ENCODE results near the gene PAN3. TPM values are rescaled to one million over a fixed set of nuclear protein-coding genes. Genes with fewer than 3 reads are reported as not detected.

PAN3 gene
- total RNA-seq, 1 donor from 2014 or later, result 28.3 TPM

DNA sequence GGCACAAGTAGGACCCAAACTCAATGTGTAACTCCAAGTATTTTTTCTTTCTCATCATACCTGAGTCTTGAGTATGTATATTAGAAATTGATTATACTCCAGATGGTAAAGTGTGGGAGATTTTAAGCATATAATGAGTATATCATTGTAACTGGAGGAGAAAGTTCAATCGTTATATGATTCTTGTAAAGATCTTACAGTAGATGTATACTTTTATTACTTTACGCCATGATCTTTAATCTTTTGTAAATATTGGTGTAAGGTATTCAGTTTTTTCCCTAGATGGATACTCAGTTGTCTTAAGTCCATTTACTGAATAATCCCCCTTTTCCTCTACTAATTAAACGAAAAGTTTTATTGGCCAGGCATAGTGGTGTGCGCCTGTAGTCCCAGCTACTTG is 25.2 kb downstream of the PAN3 start:
- no peak overlapping the region for H3K9ac ChIP-seq (ENCODE audit: low read length)
- FAIRE-seq (no peak), DNase-seq (ENCODE audit: low read depth) (no peak)
- peaks cover 2% of the 10 kb centered on the region for H3K9me3 Mint-ChIP-seq (ENCODE audit: unreplicated experiment)
- H3K4me2 ChIP-seq (ENCODE audit: low read length), result no peak overlapping the region
- H3K9me3 ChIP-seq (ENCODE audit: insufficient read depth, low read depth, low read length), result no peaks in the 10 kb centered on the region
- H3K36me3 ChIP-seq (ENCODE audit: insufficient read depth, low read length), result no peaks in the 10 kb centered on the region
- no peak overlapping the region for H3K27ac Mint-ChIP-seq (ENCODE audit: unreplicated experiment)
- H3K27ac ChIP-seq (ENCODE audit: low read depth, low read length), result no peak overlapping the region
- H3K36me3 Mint-ChIP-seq (ENCODE audit: low read depth, unreplicated experiment), result peaks cover 4% of the 10 kb centered on the region
- H2AFZ ChIP-seq (ENCODE audit: low read depth, low read length), result no peak overlapping the region
- H3K4me3 ChIP-seq (ENCODE audit: insufficient read depth, low read depth, low read length), result no peak overlapping the region
- H3K4me1 Mint-ChIP-seq (ENCODE audit: low read depth, unreplicated experiment), result peaks cover 12% of the 10 kb centered on the region
- no peak for TF ChIP-seq EZH2 (IDR thresholded peaks at IDR 0.05; ENCODE audit: insufficient read depth, low read length)
- TF ChIP-seq, protein P1, sequence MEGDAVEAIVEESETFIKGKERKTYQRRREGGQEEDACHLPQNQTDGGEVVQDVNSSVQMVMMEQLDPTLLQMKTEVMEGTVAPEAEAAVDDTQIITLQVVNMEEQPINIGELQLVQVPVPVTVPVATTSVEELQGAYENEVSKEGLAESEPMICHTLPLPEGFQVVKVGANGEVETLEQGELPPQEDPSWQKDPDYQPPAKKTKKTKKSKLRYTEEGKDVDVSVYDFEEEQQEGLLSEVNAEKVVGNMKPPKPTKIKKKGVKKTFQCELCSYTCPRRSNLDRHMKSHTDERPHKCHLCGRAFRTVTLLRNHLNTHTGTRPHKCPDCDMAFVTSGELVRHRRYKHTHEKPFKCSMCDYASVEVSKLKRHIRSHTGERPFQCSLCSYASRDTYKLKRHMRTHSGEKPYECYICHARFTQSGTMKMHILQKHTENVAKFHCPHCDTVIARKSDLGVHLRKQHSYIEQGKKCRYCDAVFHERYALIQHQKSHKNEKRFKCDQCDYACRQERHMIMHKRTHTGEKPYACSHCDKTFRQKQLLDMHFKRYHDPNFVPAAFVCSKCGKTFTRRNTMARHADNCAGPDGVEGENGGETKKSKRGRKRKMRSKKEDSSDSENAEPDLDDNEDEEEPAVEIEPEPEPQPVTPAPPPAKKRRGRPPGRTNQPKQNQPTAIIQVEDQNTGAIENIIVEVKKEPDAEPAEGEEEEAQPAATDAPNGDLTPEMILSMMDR (IDR thresholded peaks at IDR 0.05; ENCODE audit: insufficient read depth, low read depth, low read length), result no peak
- no peak overlapping the region for H3K4me3 Mint-ChIP-seq (ENCODE audit: unreplicated experiment)
- peaks cover 95% of the 10 kb centered on the region for H3K79me2 ChIP-seq (ENCODE audit: insufficient read depth, low read length)
- H4K20me1 ChIP-seq (ENCODE audit: insufficient read depth, low read length), result peaks cover 76% of the 10 kb centered on the region
- H3K27me3 Mint-ChIP-seq (ENCODE audit: low read depth, unreplicated experiment), result no peaks in the 10 kb centered on the region
- no peaks in the 10 kb centered on the region for H3K27me3 ChIP-seq (ENCODE audit: insufficient read depth, low read length)
- peaks cover 6% of the 10 kb centered on the region for H3K4me1 ChIP-seq (ENCODE audit: insufficient read depth, low read length)

DNA sequence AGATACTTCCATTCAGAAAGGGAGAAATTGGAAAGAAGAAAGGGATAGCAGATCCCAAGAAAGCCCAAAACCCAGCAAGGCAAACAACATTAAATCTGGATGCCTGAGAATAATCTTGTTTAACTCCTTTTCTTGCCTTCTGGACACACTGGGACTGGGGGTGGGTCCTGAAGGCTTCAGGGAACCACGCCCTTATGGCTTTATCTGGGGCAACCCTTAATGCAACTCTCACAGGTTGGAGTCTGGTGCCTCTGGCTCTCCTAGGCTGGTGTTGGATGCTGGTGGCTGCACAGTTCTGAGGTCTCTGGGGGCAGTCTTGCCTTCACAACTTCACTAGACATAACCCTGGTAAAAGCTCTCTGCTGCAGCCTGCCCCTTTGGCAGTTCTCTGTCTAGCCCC is 27.9 kb downstream of the PAN3 start:
- no peaks in the 10 kb centered on the region for H3K36me3 Mint-ChIP-seq (ENCODE audit: low read depth, unreplicated experiment)
- no peak overlapping the region for H3K4me3 ChIP-seq (ENCODE audit: insufficient read depth, low read depth, low read length)
- H3K9ac ChIP-seq (ENCODE audit: low read length), result no peak overlapping the region
- DNase-seq (ENCODE audit: low read depth) (no peak), FAIRE-seq (no peak)
- H3K9me3 ChIP-seq (ENCODE audit: insufficient read depth, low read depth, low read length), result no peaks in the 10 kb centered on the region
- TF ChIP-seq, protein P1 (IDR thresholded peaks at IDR 0.05; ENCODE audit: insufficient read depth, low read depth, low read length), result no peak
- no peak for TF ChIP-seq EZH2 (IDR thresholded peaks at IDR 0.05; ENCODE audit: insufficient read depth, low read length)
- H2AFZ ChIP-seq (ENCODE audit: low read depth, low read length), result no peak overlapping the region
- no peaks in the 10 kb centered on the region for H3K27me3 Mint-ChIP-seq (ENCODE audit: low read depth, unreplicated experiment)
- peaks cover 63% of the 10 kb centered on the region for H4K20me1 ChIP-seq (ENCODE audit: insufficient read depth, low read length)
- no peak overlapping the region for H3K27ac Mint-ChIP-seq (ENCODE audit: unreplicated experiment)
- peaks cover 82% of the 10 kb centered on the region for H3K79me2 ChIP-seq (ENCODE audit: insufficient read depth, low read length)
- H3K4me1 Mint-ChIP-seq (ENCODE audit: low read depth, unreplicated experiment), result peaks cover 9% of the 10 kb centered on the region
- H3K4me2 ChIP-seq (ENCODE audit: low read length), result no peak overlapping the region
- no peaks in the 10 kb centered on the region for H3K27me3 ChIP-seq (ENCODE audit: insufficient read depth, low read length)
- no peak overlapping the region for H3K27ac ChIP-seq (ENCODE audit: low read depth, low read length)
- no peaks in the 10 kb centered on the region for H3K36me3 ChIP-seq (ENCODE audit: insufficient read depth, low read length)
- H3K4me3 Mint-ChIP-seq (ENCODE audit: unreplicated experiment), result no peak overlapping the region
- H3K4me1 ChIP-seq (ENCODE audit: insufficient read depth, low read length), result peaks cover 4% of the 10 kb centered on the region
- H3K9me3 Mint-ChIP-seq (ENCODE audit: unreplicated experiment), result peaks cover 2% of the 10 kb centered on the region

DNA sequence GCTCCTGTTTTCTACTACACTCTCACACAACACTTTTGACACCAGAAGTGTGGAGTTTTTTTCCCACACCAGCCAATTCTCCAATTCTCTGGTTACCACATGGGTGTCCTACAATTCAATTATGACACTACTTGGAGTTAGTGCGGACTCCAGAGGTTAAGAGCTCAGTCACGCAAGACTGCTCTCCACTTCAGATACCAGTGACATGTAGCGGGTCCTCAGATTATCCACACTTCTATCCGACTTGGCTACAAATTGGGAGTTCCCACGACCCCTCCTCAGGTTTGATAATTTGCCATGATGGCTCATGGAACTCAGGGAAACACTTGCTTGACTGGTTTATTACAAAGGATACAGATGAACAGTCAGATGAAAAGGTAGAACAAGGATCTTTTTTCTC is 32.9 kb downstream of the PAN3 start:
- FAIRE-seq, result no peak
- H3K27me3 ChIP-seq (ENCODE audit: insufficient read depth, low read length), result no peaks in the 10 kb centered on the region
- peaks cover 5% of the 10 kb centered on the region for H3K4me1 Mint-ChIP-seq (ENCODE audit: low read depth, unreplicated experiment)
- H3K27ac ChIP-seq (ENCODE audit: low read depth, low read length), result no peak overlapping the region
- peaks cover 2% of the 10 kb centered on the region for H3K36me3 Mint-ChIP-seq (ENCODE audit: low read depth, unreplicated experiment)
- TF ChIP-seq, protein P1 (IDR thresholded peaks at IDR 0.05; ENCODE audit: insufficient read depth, low read depth, low read length), result no peak
- TF ChIP-seq EZH2 (IDR thresholded peaks at IDR 0.05; ENCODE audit: insufficient read depth, low read length), result no peak
- peaks cover 59% of the 10 kb centered on the region for H4K20me1 ChIP-seq (ENCODE audit: insufficient read depth, low read length)
- H3K9ac ChIP-seq (ENCODE audit: low read length), result no peak overlapping the region
- no peaks in the 10 kb centered on the region for H3K9me3 Mint-ChIP-seq (ENCODE audit: unreplicated experiment)
- no peak overlapping the region for H3K4me3 ChIP-seq (ENCODE audit: insufficient read depth, low read depth, low read length)
- no peak for DNase-seq (ENCODE audit: low read depth)
- H3K9me3 ChIP-seq (ENCODE audit: insufficient read depth, low read depth, low read length), result no peaks in the 10 kb centered on the region
- H3K27ac Mint-ChIP-seq (ENCODE audit: unreplicated experiment), result no peak overlapping the region
- no peaks in the 10 kb centered on the region for H3K27me3 Mint-ChIP-seq (ENCODE audit: low read depth, unreplicated experiment)
- no peak overlapping the region for H3K4me2 ChIP-seq (ENCODE audit: low read length)
- no peaks in the 10 kb centered on the region for H3K36me3 ChIP-seq (ENCODE audit: insufficient read depth, low read length)
- no peak overlapping the region for H3K4me3 Mint-ChIP-seq (ENCODE audit: unreplicated experiment)
- H2AFZ ChIP-seq (ENCODE audit: low read depth, low read length), result no peak overlapping the region
- H3K79me2 ChIP-seq (ENCODE audit: insufficient read depth, low read length), result peaks cover 76% of the 10 kb centered on the region
- H3K4me1 ChIP-seq (ENCODE audit: insufficient read depth, low read length), result no peaks in the 10 kb centered on the region

All from astrocyte (in vitro differentiated cells and primary cell).